ENCODE data around the gene TMEM9. TPM values are rescaled to one million over a fixed set of nuclear protein-coding genes. Genes with fewer than 3 reads are reported as not detected.

The TMEM9 gene
- total and polyA plus RNA-seq, 8 donors: 21.7 to 53.8 (median 48.0) TPM

DNA sequence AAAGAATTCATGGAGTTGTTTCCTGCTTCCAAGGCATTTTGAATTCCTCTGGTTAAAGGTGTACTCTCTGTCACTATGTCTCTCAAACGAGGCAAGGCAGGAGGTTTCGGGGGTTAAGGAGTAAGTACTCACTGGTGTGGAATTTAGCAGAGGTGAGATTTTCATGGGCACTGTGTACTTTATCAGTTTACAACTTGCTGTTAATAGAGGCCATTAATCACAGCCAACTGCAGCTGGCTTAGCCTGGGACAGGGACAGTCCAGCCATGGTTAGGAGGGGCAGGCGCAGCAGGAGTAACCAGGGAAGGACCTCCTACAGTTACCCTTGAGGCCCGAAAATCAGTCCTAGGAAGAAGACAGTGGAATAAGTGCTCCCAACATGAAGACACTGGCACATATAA is 18.1 kb upstream of the TMEM9 start:
- TF ChIP-seq POLR2A (IDR thresholded peaks at IDR 0.05): no peak
- TF ChIP-seq CTCF (IDR thresholded peaks at IDR 0.05): no peak
- TF ChIP-seq EP300 (IDR thresholded peaks at IDR 0.05): no peak
- TF ChIP-seq POLR2AphosphoS5 (IDR thresholded peaks at IDR 0.05): no peak
- 66 to 87% (median 75%) methylated on average over 4 of the region's 4 CpGs for WGBS, 5 donors
- intact Hi-C loops (cut with DNase I; ENCODE audit: low total_unique reads): no loop called here
- H3K9me3 ChIP-seq: no peaks in the 10 kb centered on the region
- H3K4me1 ChIP-seq: peaks cover 4 to 17% (median 14%) of the 10 kb centered on the region in 4 donors
- peaks cover 0 to 9% (median 0%) of the 10 kb centered on the region in 3 donors for H3K27me3 ChIP-seq
- no peak overlapping the region for H3K4me3 ChIP-seq
- no peaks in the 10 kb centered on the region for H3K36me3 ChIP-seq
- H3K27ac ChIP-seq: peak overlapping the region in 1 of 5 donors; percentile 96
- peak in 1 of 2 donors; percentile 65 for DNase-seq

- no peaks in the 10 kb centered on the region for H3K27me3 ChIP-seq
- 5 to 16% (median 6%) methylated on average over 14 to 48 of the region's 48 CpGs for WGBS, 5 donors
- H3K27ac ChIP-seq: peak overlapping the region; percentile 90 to 97 (median 96)
- H3K4me1 ChIP-seq: peaks cover 4 to 20% (median 16%) of the 10 kb centered on the region in 4 donors
- peak in 3 of 7 experiments; percentile 4 to 35 (median 32) for TF ChIP-seq CTCF (IDR thresholded peaks at IDR 0.05)
- TF ChIP-seq POLR2AphosphoS5 (IDR thresholded peaks at IDR 0.05): no peak
- H3K4me3 ChIP-seq: peak overlapping the region; percentile 55 to 70 (median 64)
- peak; percentile 31 to 86 for DNase-seq
- H3K9me3 ChIP-seq: no peaks in the 10 kb centered on the region
- intact Hi-C loops (cut with DNase I; ENCODE audit: low total_unique reads): no loop called here
- H3K36me3 ChIP-seq: no peaks in the 10 kb centered on the region
Observed at GRCh38 chr1:201171063-201172036, 17.1 kb upstream of the TMEM9 start.

DNA sequence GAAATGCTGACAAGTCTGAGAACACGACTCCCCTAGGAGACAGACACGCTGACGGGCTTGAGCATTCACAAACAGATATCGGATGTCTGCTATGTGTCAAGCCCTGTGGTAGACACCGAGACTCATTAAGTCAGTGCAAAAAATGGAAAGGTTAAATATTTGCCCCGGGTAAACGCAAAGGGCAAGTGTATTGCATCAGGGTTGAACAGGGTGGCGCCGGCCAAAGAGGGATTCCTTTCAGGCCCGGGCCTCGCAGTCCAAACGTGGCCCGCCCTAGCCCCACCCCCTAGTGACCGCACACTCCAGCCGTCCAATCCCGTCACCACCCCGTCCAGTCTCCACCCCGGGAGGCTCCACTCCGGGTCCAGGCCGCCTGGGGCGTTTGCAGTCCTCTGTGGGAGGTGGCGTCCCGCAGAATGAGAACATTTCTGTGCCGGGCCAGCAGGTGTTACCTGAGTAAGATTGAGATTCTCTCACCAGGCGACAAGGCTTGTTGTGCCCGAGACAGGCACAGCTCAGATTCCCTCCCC is 16.3 kb upstream of the TMEM9 start:
- Histone ChIP-seq H3K9me3 (no peaks in the 10 kb centered on the region), H3K27me3 (no peaks in the 10 kb centered on the region), H3K27ac (peak overlapping the region; percentile 90 to 97 (median 96)), H3K4me3 (peak overlapping the region; percentile 55 to 70 (median 64)), H3K4me1 (peaks cover 4 to 20% (median 16%) of the 10 kb centered on the region in 4 donors), H3K36me3 (no peaks in the 10 kb centered on the region)
- 4 to 7% (median 4%) methylated on average over 20 to 26 of the region's 26 CpGs for WGBS, 5 donors
- peak; percentile 97 to 98 for DNase-seq
- intact Hi-C loops (cut with DNase I; ENCODE audit: low total_unique reads): no loop called here
- TF ChIP-seq CTCF (IDR thresholded peaks at IDR 0.05) (peak in 2 of 7 experiments; percentile 15 to 42), EP300 (IDR thresholded peaks at IDR 0.05) (no peak), POLR2A (IDR thresholded peaks at IDR 0.05) (peak in 2 of 4 donors; percentile 74 to 83), POLR2AphosphoS5 (IDR thresholded peaks at IDR 0.05) (peak; percentile 83 to 93 (median 84))

GRCh38 chr1:201169971-201170532 is 15.8 kb upstream of the TMEM9 start:
- H3K9me3 ChIP-seq: no peaks in the 10 kb centered on the region
- H3K4me1 ChIP-seq: peaks cover 4 to 20% (median 16%) of the 10 kb centered on the region in 4 donors
- 80 to 87% (median 82%) methylated on average over 2 of the region's 2 CpGs for WGBS, 5 donors
- TF ChIP-seq EP300 (IDR thresholded peaks at IDR 0.05) (no peak), POLR2AphosphoS5 (IDR thresholded peaks at IDR 0.05) (no peak), POLR2A (IDR thresholded peaks at IDR 0.05) (no peak), CTCF (IDR thresholded peaks at IDR 0.05) (no peak)
- intact Hi-C loops (cut with DNase I; ENCODE audit: low total_unique reads): no loop called here
- peak overlapping the region; percentile 47 to 96 (median 96) for H3K27ac ChIP-seq
- no peak for DNase-seq
- peak overlapping the region in 3 of 4 donors; percentile 61 to 70 (median 67) for H3K4me3 ChIP-seq
- no peaks in the 10 kb centered on the region for H3K36me3 ChIP-seq
- no peaks in the 10 kb centered on the region for H3K27me3 ChIP-seq

Data from stomach (tissue), 9 donors.